Nephron progenitor cell (in vitro differentiated cells): ENCODE data around the gene ADGRD2.

Experiments
- DNase-seq: peaks from one replicate; pipeline ENCODE4 v3.0.0; 2021
- H3K27ac Mint-ChIP-seq: 2 replicates; pipeline ENCODE4 v1.8.0; 2021; ENCODE audit warnings: mild to moderate bottlenecking, moderate library complexity, mixed read lengths
- H3K27me3 Mint-ChIP-seq: 2 replicates; pipeline ENCODE4 v1.8.0; 2021; ENCODE audit warnings: mild to moderate bottlenecking, low read depth, mixed read lengths; ENCODE audit not compliant: poor library complexity
- H3K36me3 Mint-ChIP-seq: 2 replicates; pipeline ENCODE4 v1.8.0; 2021; ENCODE audit warnings: low read depth, mixed read lengths
- H3K4me1 Mint-ChIP-seq: 2 replicates; pipeline ENCODE4 v1.8.0; 2021; ENCODE audit warnings: mixed read lengths
- H3K4me3 Mint-ChIP-seq: 2 replicates; pipeline ENCODE4 v1.8.0; 2021; ENCODE audit warnings: mild to moderate bottlenecking, moderate library complexity, mixed read lengths
- H3K9me3 Mint-ChIP-seq: 2 replicates; pipeline ENCODE4 v1.8.0; 2021; ENCODE audit warnings: mild to moderate bottlenecking, moderate library complexity, mixed read lengths
- CTCF ChIP-seq: fragments of 200-600 bp; sonication (generic); IDR thresholded peaks from 2 replicates; pipeline ENCODE4 v1.5.0; 2021; ENCODE audit warnings: antibody characterized with exemption

ADGRD2 gene

GRCh38 chr9:124452326-124452725 is 2.1 kb downstream of the ADGRD2 start:
- H3K4me1 Mint-ChIP-seq: peaks cover 14% of the 10 kb centered on the region
- peak overlapping the region; percentile 15 for H3K4me3 Mint-ChIP-seq
- H3K9me3 Mint-ChIP-seq: no peaks in the 10 kb centered on the region
- H3K36me3 Mint-ChIP-seq: no peaks in the 10 kb centered on the region
- no peak for TF ChIP-seq CTCF
- no peak overlapping the region for H3K27ac Mint-ChIP-seq
- DNase-seq: no peak
- peaks cover 77% of the 10 kb centered on the region for H3K27me3 Mint-ChIP-seq

GRCh38 chr9:124452841-124453585 is 2.8 kb downstream of the ADGRD2 start:
- no peak for TF ChIP-seq CTCF
- H3K27ac Mint-ChIP-seq: no peak overlapping the region
- H3K4me1 Mint-ChIP-seq: peaks cover 14% of the 10 kb centered on the region

GRCh38 chr9:124453586-124454191 is 3.4 kb downstream of the ADGRD2 start:
- no peak overlapping the region for H3K4me3 Mint-ChIP-seq
- DNase-seq: peak; percentile 71
- no peak for TF ChIP-seq CTCF

More at GRCh38 chr9:124452841-124453585, 2.8 kb downstream of the ADGRD2 start:
- H3K9me3 Mint-ChIP-seq: no peaks in the 10 kb centered on the region
- H3K36me3 Mint-ChIP-seq: no peaks in the 10 kb centered on the region
- no peak for DNase-seq
- no peak overlapping the region for H3K4me3 Mint-ChIP-seq
- peaks cover 73% of the 10 kb centered on the region for H3K27me3 Mint-ChIP-seq

GRCh38 chr9:124454296-124454695 is 4.0 kb downstream of the ADGRD2 start:
- peaks cover 14% of the 10 kb centered on the region for H3K4me1 Mint-ChIP-seq
- peaks cover 65% of the 10 kb centered on the region for H3K27me3 Mint-ChIP-seq
- no peak overlapping the region for H3K4me3 Mint-ChIP-seq
- H3K27ac Mint-ChIP-seq: no peak overlapping the region
- no peak for DNase-seq
- TF ChIP-seq CTCF: no peak
- H3K36me3 Mint-ChIP-seq: no peaks in the 10 kb centered on the region
- H3K9me3 Mint-ChIP-seq: no peaks in the 10 kb centered on the region

More at GRCh38 chr9:124453586-124454191, 3.4 kb downstream of the ADGRD2 start:
- Mint-ChIP-seq H3K36me3 (no peaks in the 10 kb centered on the region), H3K27me3 (peaks cover 67% of the 10 kb centered on the region), H3K9me3 (no peaks in the 10 kb centered on the region), H3K4me1 (peaks cover 14% of the 10 kb centered on the region), H3K27ac (no peak overlapping the region)

- H3K4me1 Mint-ChIP-seq: peaks cover 14% of the 10 kb centered on the region
- no peak for TF ChIP-seq CTCF
- H3K36me3 Mint-ChIP-seq: no peaks in the 10 kb centered on the region
- H3K9me3 Mint-ChIP-seq: no peaks in the 10 kb centered on the region
- DNase-seq: no peak
- H3K27ac Mint-ChIP-seq: no peak overlapping the region
- no peak overlapping the region for H3K4me3 Mint-ChIP-seq
- peaks cover 62% of the 10 kb centered on the region for H3K27me3 Mint-ChIP-seq
These were observed 4.7 kb downstream of the ADGRD2 start for GRCh38 chr9:124454791-124455443.
